OCI-M2 (cell line): ENCODE data around the gene MTREX.

Source experiments
- DNase-seq: peaks from one replicate; lab custom pipeline; 2025; ENCODE audit not compliant: unreplicated experiment; lab: John Stamatoyannopoulos, UW

Gene MTREX

GRCh38 chr5:55427157-55427556 lies 119.4 kb downstream of the MTREX start:
- DNase-seq = no peak

- DNase-seq = no peak
Observed at GRCh38 chr5:55429221-55429612, 121.4 kb downstream of the MTREX start.

GRCh38 chr5:55429613-55430253 lies 121.9 kb downstream of the MTREX start:
- DNase-seq = no peak

- DNase-seq = no peak
Observed at GRCh38 chr5:55432549-55432948, 124.8 kb downstream of the MTREX start.

GRCh38 chr5:55437452-55437851 lies 129.7 kb downstream of the MTREX start:
- DNase-seq = no peak

- no peak for DNase-seq
Observed at GRCh38 chr5:55437859-55438206, 130.0 kb downstream of the MTREX start.

- no peak for DNase-seq
Observed at GRCh38 chr5:55438998-55439397, 131.2 kb downstream of the MTREX start.

- DNase-seq = no peak
Observed at GRCh38 chr5:55440188-55440646, 132.4 kb downstream of the MTREX start.

GRCh38 chr5:55441107-55441771 lies 133.4 kb downstream of the MTREX start:
- DNase-seq = no peak

- DNase-seq = no peak
Observed at GRCh38 chr5:55441954-55442353, 134.2 kb downstream of the MTREX start.

GRCh38 chr5:55445791-55446190 lies 138.0 kb downstream of the MTREX start:
- DNase-seq = no peak

GRCh38 chr5:55446640-55447351 lies 139.0 kb downstream of the MTREX start:
- no peak for DNase-seq

- DNase-seq = no peak
Observed at GRCh38 chr5:55450050-55450765, 142.4 kb downstream of the MTREX start.

- DNase-seq = no peak
Observed at GRCh38 chr5:55451976-55452375, 144.2 kb downstream of the MTREX start.

GRCh38 chr5:55453211-55453610 lies 145.4 kb downstream of the MTREX start:
- no peak for DNase-seq

- DNase-seq = no peak
Observed at GRCh38 chr5:55454282-55454681, 146.5 kb downstream of the MTREX start.

GRCh38 chr5:55456216-55456895 lies 148.6 kb downstream of the MTREX start:
- DNase-seq = no peak

- DNase-seq = no peak
Observed at GRCh38 chr5:55459572-55459971, 151.8 kb downstream of the MTREX start.

- no peak for DNase-seq
Observed at GRCh38 chr5:55463613-55464012, 155.8 kb downstream of the MTREX start.

- DNase-seq = no peak
Observed at GRCh38 chr5:55467862-55468551, 160.2 kb downstream of the MTREX start.
